Measurements from ENCODE around the gene BMERB1. TPM values are rescaled to one million over a fixed set of nuclear protein-coding genes. Genes with fewer than 3 reads are reported as not detected.

Gene BMERB1
- total RNA-seq, 1 experiment from 2014 or later = 3.8 TPM

DNA sequence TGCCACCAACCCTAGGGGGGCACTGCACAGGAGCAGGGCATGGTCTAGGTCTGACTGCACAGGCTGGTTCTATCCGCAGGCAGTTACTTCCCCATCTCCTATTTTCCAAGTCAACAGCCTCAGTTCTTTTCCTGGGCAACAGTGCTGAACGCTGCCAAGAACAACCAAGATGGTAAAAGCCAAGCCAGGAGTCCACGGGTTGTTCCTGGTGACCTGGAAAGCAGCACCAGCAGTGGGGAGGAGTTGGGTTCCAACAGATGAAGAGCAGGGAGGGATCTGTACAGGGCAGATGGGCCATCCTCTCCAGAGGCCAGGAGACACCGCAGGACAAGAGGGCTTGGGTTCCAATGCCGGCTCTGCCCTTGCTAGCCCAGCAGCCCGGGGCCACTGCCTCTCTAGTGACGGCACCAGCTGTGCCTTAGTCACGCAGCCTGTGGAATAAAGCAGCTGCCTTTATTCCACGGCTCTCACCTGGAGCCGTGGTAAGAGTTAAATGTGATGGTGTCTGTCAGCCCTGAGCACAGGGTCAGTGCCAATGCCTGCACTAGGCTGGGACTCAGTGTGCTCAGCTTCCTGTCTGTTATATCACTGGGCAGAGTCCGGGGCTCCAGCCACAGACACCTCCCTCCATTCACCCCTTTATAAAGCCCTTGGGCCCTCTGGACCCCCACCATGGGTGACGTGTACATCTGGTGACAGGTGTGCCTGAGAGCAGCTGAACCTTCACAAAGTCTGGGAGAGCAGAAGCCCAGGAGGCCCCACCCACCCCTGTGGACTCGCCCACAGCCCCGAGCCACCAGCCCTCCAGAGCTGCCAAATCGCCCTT, 163.6 kb downstream of the BMERB1 start:
- intact Hi-C loops (cut with micrococcal nuclease) = no loop called here
- Histone ChIP-seq H3K27me3 (ENCODE audit: low read length) (no peaks in the 10 kb centered on the region), H3F3A (ENCODE audit: low read length, unreplicated experiment) (no peaks in the 10 kb centered on the region), H3K9ac (ENCODE audit: low read length) (no peak overlapping the region), H3K9me3 (ENCODE audit: low read length) (no peaks in the 10 kb centered on the region), H3K27ac (ENCODE audit: low read length) (no peak overlapping the region), H4K20me1 (ENCODE audit: low read length) (no peaks in the 10 kb centered on the region), H2AFZ (ENCODE audit: low read length) (no peak overlapping the region), H3K36me3 (ENCODE audit: low read depth, low read length) (peaks cover 7% of the 10 kb centered on the region; the same call in 1 of the 2 replicates), H3K79me2 (ENCODE audit: low read length) (no peaks in the 10 kb centered on the region), H3K4me1 (ENCODE audit: insufficient read depth, low read length) (no peaks in the 10 kb centered on the region), H3K4me3 (ENCODE audit: low read length) (no peak overlapping the region), H3K4me2 (ENCODE audit: low read length) (no peak overlapping the region), H3K9me2 (replicated peaks; ENCODE audit: low read length) (no peaks in the 10 kb centered on the region)
- ATAC-seq (no peak), DNase-seq (no peak)
- no TSS peak for BruUV-seq (replicated peaks)
- ChIA-PET CTCF (no interaction called here), POLR2A (ENCODE audit: unreplicated experiment) (no interaction called here)
- TF ChIP-seq EZH2phosphoT487 (IDR thresholded peaks at IDR 0.05; ENCODE audit: borderline replicate concordance, low read length) (no peak), EZH2 (IDR thresholded peaks at IDR 0.05; ENCODE audit: low read length, unreplicated experiment) (no peak)
- TF ChIP-seq, protein P1, sequence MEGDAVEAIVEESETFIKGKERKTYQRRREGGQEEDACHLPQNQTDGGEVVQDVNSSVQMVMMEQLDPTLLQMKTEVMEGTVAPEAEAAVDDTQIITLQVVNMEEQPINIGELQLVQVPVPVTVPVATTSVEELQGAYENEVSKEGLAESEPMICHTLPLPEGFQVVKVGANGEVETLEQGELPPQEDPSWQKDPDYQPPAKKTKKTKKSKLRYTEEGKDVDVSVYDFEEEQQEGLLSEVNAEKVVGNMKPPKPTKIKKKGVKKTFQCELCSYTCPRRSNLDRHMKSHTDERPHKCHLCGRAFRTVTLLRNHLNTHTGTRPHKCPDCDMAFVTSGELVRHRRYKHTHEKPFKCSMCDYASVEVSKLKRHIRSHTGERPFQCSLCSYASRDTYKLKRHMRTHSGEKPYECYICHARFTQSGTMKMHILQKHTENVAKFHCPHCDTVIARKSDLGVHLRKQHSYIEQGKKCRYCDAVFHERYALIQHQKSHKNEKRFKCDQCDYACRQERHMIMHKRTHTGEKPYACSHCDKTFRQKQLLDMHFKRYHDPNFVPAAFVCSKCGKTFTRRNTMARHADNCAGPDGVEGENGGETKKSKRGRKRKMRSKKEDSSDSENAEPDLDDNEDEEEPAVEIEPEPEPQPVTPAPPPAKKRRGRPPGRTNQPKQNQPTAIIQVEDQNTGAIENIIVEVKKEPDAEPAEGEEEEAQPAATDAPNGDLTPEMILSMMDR (conservative IDR thresholded peaks at IDR 0.05; ENCODE audit: low read depth, low read length) = no peak

DNA sequence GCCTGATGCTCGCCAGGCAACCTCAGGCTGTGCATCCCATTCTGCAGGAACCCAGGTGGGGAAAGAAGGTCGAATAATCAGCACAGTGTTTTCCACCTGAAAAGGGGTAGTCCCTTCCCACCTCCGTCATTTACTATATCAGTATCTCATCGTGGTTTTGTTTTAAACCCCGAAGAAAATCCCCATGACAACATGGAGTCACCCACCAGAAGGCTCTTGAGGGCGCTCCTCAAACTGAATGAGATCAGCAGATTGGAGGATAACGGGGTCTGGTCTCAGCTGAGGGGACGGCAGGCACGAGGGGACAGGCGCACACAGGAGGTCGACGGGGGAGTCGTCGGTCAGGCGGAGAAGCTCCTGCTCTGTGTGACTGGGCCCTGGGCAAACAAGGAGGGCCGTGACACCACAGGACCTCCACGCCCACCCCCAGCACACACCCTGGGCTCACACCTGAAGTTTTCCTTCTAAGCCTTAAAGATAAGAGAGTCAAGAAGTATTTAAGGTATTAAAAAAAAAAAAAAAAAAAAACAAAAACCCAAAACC, 164.3 kb downstream of the BMERB1 start:
- TF ChIP-seq EZH2phosphoT487 (IDR thresholded peaks at IDR 0.05; ENCODE audit: borderline replicate concordance, low read length) (no peak), EZH2 (IDR thresholded peaks at IDR 0.05; ENCODE audit: low read length, unreplicated experiment) (no peak)
- TF ChIP-seq, protein P1 (conservative IDR thresholded peaks at IDR 0.05; ENCODE audit: low read depth, low read length) = no peak
- H3K9me2 ChIP-seq (replicated peaks; ENCODE audit: low read length) = no peaks in the 10 kb centered on the region
- BruUV-seq (replicated peaks) = no TSS peak
- no peaks in the 10 kb centered on the region for H3K27me3 ChIP-seq (ENCODE audit: low read length)
- ChIA-PET POLR2A (ENCODE audit: unreplicated experiment) (no interaction called here), CTCF (no interaction called here)
- ATAC-seq = no peak
- no peak overlapping the region for H2AFZ ChIP-seq (ENCODE audit: low read length)
- no peak overlapping the region for H3K9ac ChIP-seq (ENCODE audit: low read length)
- H4K20me1 ChIP-seq (ENCODE audit: low read length) = no peaks in the 10 kb centered on the region
- no peak overlapping the region for H3K27ac ChIP-seq (ENCODE audit: low read length)
- DNase-seq = no peak
- H3K79me2 ChIP-seq (ENCODE audit: low read length) = no peaks in the 10 kb centered on the region
- no peaks in the 10 kb centered on the region for H3F3A ChIP-seq (ENCODE audit: low read length, unreplicated experiment)
- H3K9me3 ChIP-seq (ENCODE audit: low read length) = no peaks in the 10 kb centered on the region
- H3K36me3 ChIP-seq (ENCODE audit: low read depth, low read length) = peaks cover 7% of the 10 kb centered on the region
- no peak overlapping the region for H3K4me3 ChIP-seq (ENCODE audit: low read length)
- H3K4me1 ChIP-seq (ENCODE audit: insufficient read depth, low read length) = no peaks in the 10 kb centered on the region
- H3K4me2 ChIP-seq (ENCODE audit: low read length) = no peak overlapping the region
- intact Hi-C loops (cut with micrococcal nuclease) = no loop called here
